ENCODE measurements around the gene HMX1.

DNA sequence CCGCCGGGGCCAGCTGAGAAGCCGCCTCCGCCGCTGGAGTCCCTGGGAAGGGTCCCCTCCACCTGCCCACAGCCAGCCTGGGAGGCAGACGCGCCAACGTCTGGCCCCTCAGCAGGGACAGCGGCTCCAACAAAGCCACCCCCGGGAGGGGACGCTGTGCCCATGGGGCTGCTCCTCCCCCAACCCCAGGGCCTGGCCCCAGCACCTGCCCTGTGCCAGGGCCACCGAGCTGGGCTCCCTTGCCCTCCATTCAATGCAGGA is 6.1 kb upstream of the HMX1 start:
- TF ChIP-seq EZH2 (IDR thresholded peaks at IDR 0.05; ENCODE audit: low read length): no peak
- TF ChIP-seq, protein P1, sequence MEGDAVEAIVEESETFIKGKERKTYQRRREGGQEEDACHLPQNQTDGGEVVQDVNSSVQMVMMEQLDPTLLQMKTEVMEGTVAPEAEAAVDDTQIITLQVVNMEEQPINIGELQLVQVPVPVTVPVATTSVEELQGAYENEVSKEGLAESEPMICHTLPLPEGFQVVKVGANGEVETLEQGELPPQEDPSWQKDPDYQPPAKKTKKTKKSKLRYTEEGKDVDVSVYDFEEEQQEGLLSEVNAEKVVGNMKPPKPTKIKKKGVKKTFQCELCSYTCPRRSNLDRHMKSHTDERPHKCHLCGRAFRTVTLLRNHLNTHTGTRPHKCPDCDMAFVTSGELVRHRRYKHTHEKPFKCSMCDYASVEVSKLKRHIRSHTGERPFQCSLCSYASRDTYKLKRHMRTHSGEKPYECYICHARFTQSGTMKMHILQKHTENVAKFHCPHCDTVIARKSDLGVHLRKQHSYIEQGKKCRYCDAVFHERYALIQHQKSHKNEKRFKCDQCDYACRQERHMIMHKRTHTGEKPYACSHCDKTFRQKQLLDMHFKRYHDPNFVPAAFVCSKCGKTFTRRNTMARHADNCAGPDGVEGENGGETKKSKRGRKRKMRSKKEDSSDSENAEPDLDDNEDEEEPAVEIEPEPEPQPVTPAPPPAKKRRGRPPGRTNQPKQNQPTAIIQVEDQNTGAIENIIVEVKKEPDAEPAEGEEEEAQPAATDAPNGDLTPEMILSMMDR (optimal IDR thresholded peaks at IDR 0.05 in 1 of 3, IDR thresholded peaks at IDR 0.05 in 1 of 3, conservative IDR thresholded peaks at IDR 0.05 in 1 of 3; ENCODE audit: extremely low read depth in 1 of 3, insufficient read depth in 2 of 3, low read length in 3 of 3): no peak

All from keratinocyte (primary cell).